Measurements from ENCODE around the gene MORN4.
A peak's percentile ranks its signal among the peaks of the same experiment; 100 is the strongest.
"Not testable (repeated sequence)": the region's sequence is repeated elsewhere in the genome, so short reads cannot be mapped to it uniquely, and the experiment has no call there.

The MORN4 gene

DNA sequence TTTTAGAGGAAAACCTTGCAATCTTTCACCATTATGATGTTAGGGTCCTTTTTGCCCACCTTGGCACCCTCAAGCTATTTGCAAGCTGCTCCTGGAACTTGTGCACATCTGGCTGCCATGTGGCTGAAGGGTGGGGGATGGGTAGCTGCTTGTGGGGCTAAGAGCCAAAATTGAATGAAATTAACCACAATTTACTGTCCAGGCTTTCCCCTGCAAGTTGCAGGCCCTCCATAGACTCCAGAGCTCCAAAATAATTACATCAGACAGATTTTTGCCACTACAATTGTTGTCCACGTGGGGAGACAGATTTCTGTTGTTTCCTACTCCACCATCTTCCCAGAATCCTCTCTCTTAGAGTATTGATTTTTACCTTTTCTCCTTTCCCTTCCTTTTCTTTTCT lies 26.3 kb upstream of the MORN4 start:
- peak; percentile 54 for DNase-seq (ENCODE audit: low read depth)
- H3K4me3 ChIP-seq (ENCODE audit: low read depth, low read length), result no peak overlapping the region
- TF ChIP-seq MYC (IDR thresholded peaks at IDR 0.05; ENCODE audit: low read depth, low read length), result peak; percentile 96
- TF ChIP-seq, protein P1, sequence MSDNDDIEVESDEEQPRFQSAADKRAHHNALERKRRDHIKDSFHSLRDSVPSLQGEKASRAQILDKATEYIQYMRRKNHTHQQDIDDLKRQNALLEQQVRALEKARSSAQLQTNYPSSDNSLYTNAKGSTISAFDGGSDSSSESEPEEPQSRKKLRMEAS (IDR thresholded peaks at IDR 0.05; ENCODE audit: low read depth, low read length), result peak; percentile 95
- no peak for TF ChIP-seq POLR2A (IDR thresholded peaks at IDR 0.05; ENCODE audit: extremely low read depth, insufficient read length)
- TF ChIP-seq, protein P2, sequence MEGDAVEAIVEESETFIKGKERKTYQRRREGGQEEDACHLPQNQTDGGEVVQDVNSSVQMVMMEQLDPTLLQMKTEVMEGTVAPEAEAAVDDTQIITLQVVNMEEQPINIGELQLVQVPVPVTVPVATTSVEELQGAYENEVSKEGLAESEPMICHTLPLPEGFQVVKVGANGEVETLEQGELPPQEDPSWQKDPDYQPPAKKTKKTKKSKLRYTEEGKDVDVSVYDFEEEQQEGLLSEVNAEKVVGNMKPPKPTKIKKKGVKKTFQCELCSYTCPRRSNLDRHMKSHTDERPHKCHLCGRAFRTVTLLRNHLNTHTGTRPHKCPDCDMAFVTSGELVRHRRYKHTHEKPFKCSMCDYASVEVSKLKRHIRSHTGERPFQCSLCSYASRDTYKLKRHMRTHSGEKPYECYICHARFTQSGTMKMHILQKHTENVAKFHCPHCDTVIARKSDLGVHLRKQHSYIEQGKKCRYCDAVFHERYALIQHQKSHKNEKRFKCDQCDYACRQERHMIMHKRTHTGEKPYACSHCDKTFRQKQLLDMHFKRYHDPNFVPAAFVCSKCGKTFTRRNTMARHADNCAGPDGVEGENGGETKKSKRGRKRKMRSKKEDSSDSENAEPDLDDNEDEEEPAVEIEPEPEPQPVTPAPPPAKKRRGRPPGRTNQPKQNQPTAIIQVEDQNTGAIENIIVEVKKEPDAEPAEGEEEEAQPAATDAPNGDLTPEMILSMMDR (IDR thresholded peaks at IDR 0.05; ENCODE audit: low read depth, low read length), result no peak

DNA sequence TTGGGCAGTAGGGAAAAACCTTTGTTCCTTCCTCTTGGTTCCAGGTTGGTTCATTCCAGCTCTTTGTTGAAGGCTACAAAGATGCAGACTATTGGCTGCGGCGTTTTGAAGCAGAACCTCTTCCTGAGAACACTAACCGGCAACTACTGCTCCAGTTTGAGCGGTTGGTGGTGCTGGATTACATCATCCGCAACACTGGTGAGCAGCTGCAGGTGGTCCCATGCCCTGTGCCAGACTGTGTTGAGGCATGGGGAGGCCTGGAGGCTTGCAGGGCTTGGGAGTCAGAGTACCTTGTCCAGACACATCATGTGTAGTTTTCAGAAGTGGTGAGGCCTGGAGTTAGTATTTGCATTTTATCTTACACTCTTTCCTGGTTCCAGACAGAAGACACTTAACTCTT lies 23.5 kb upstream of the MORN4 start:
- DNase-seq (ENCODE audit: low read depth), result peak; percentile 75
- no peak overlapping the region for H3K4me3 ChIP-seq (ENCODE audit: low read depth, low read length)
- TF ChIP-seq, protein P2 (IDR thresholded peaks at IDR 0.05; ENCODE audit: low read depth, low read length), result no peak
- TF ChIP-seq MYC (IDR thresholded peaks at IDR 0.05; ENCODE audit: low read depth, low read length), result peak; percentile 53; the same call in 1 of the 2 replicates
- no peak for TF ChIP-seq POLR2A (IDR thresholded peaks at IDR 0.05; ENCODE audit: extremely low read depth, insufficient read length)
- TF ChIP-seq, protein P1 (IDR thresholded peaks at IDR 0.05; ENCODE audit: low read depth, low read length), result peak; percentile 54; the same call in 1 of the 2 replicates

DNA sequence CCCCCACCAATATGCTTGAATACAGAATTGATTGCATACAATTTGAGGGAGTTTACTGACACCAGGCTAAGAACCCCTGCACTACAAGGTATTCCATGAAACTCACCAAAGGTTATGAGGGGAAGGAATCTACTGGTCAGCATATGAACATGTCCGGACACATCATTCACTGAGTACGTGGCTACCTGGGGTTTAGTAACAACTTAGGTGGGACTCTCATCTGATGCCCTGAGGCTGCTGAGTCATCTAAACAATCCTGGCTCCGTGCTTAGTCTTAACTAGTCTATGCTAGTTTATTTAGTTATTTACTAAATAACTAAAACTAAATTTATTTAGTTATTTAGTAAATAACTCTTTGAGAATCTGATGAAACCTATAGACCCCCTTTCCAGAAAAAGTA lies 18.5 kb upstream of the MORN4 start:
- TF ChIP-seq, protein P2 (IDR thresholded peaks at IDR 0.05; ENCODE audit: low read depth, low read length), result no peak
- no peak for TF ChIP-seq MYC (IDR thresholded peaks at IDR 0.05; ENCODE audit: low read depth, low read length)
- TF ChIP-seq, protein P1 (IDR thresholded peaks at IDR 0.05; ENCODE audit: low read depth, low read length), result no peak
- no peak for TF ChIP-seq POLR2A (IDR thresholded peaks at IDR 0.05; ENCODE audit: extremely low read depth, insufficient read length)
- DNase-seq (ENCODE audit: low read depth), result no peak
- no peak overlapping the region for H3K4me3 ChIP-seq (ENCODE audit: low read depth, low read length)

DNA sequence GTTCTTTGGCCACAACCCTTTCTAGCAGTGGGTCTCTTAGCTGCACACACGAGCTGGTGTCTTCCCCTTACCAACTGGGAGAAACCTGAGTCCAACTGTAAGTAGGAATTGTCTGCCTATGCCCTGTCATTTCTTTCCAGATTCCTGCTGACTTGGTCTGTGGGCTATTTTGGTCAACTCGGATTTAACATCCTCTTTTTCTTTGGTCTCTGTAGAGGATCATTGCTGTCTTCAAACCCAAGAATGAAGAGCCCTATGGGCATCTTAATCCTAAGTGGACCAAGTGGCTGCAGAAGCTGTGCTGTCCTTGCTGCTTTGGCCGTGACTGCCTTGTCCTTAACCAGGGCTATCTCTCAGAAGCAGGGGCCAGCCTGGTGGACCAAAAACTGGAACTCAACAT lies 17.4 kb upstream of the MORN4 start:
- no peak for DNase-seq (ENCODE audit: low read depth)
- no peak overlapping the region for H3K4me3 ChIP-seq (ENCODE audit: low read depth, low read length)
- no peak for TF ChIP-seq POLR2A (IDR thresholded peaks at IDR 0.05; ENCODE audit: extremely low read depth, insufficient read length)
- TF ChIP-seq, protein P1 (IDR thresholded peaks at IDR 0.05; ENCODE audit: low read depth, low read length), result no peak
- TF ChIP-seq, protein P2 (IDR thresholded peaks at IDR 0.05; ENCODE audit: low read depth, low read length), result no peak
- TF ChIP-seq MYC (IDR thresholded peaks at IDR 0.05; ENCODE audit: low read depth, low read length), result no peak

DNA sequence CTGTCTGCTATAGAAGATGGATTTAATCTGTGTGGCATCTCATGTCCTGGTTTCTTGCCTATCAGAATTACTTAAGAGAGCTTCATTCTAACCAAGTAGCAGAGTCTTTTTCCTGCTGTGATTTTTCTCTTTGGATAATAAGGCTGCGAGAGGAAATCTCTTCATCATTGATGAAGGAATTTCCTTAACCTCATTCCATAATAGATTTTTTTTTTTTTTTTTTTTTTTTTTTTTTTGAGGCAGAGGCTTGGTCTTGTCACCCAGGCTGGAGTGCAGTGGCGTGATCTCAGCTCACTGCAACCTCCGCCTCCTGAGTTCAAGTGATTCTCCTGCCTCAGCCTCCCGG lies 16.1 kb upstream of the MORN4 start:
- not testable (repeated sequence) for DNase-seq (ENCODE audit: low read depth); H3K4me3 ChIP-seq (ENCODE audit: low read depth, low read length)

DNA sequence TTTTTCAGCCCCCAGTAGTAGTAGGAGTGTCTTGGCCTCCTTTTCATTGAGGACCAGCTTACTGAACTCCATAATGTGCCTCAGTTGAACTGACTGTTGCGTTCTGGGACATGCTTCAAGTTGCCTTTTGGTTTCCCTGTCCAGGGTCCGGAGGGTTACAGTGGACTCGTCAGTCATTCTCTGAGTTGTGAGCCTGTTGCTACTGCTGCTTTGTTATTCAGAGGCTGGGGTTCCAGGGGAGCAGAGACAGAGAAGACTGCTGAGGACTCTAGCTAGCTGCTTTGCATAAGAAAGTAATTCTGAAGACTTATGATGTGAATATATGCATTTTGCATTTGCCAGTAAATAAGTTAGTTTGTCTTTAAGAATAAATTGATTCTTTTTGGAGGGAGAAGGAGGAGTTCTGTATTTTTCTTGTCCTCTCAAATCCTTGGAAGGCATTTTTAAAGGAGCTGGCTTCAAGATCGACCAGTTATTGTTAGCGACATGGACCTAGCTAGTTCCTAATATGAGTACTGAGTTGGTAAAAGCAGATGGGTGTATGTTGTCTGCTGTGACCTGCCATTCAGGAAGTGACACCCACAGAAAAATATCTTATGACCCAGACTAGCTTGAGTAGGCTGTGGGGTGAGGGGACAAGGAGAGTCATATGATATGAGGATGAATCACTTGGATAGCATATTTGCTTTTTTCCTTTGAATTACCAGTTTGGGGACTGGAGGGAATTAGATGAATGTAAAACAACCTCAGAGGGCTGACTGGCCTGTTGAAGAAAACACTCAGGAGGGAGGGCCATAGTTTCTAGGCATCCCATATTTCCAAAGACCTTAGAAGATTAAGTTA lies 15.5 kb upstream of the MORN4 start:
- H3K4me3 ChIP-seq (ENCODE audit: low read depth, low read length), result no peak overlapping the region
- TF ChIP-seq, protein P1 (IDR thresholded peaks at IDR 0.05; ENCODE audit: low read depth, low read length), result no peak
- TF ChIP-seq MYC (IDR thresholded peaks at IDR 0.05; ENCODE audit: low read depth, low read length) (no peak), POLR2A (IDR thresholded peaks at IDR 0.05; ENCODE audit: extremely low read depth, insufficient read length) (no peak)
- TF ChIP-seq, protein P2 (IDR thresholded peaks at IDR 0.05; ENCODE audit: low read depth, low read length), result no peak
- peak; percentile 48 for DNase-seq (ENCODE audit: low read depth)
